Astrocyte (in vitro differentiated cells and primary cell): ENCODE data around the gene TRPM3. TPM values are rescaled to one million over a fixed set of nuclear protein-coding genes. Genes with fewer than 3 reads are reported as not detected.

Experiments
- DNase-seq: peaks from one replicate; pipeline ENCODE4 v3.0.0-alpha.2; 2010; ENCODE audit warnings: low read depth
- FAIRE-seq: peaks from 2 replicates; lab custom pipeline; 2011; peaks lifted over from hg19 to GRCh38; lab: Jason Lieb, UNC
- H2AFZ ChIP-seq: 2 replicates; pipeline ENCODE4 v1.6.0; 2012; ENCODE audit warnings: low read depth, low read length, inconsistent platforms
- H3K27ac ChIP-seq: 2 replicates; pipeline ENCODE4 v1.5.1; 2011; ENCODE audit warnings: low read depth, low read length, inconsistent platforms
- H3K27me3 ChIP-seq: 2 replicates; pipeline ENCODE4 v1.6.0; 2011; ENCODE audit warnings: low read length, inconsistent platforms; ENCODE audit not compliant: insufficient read depth
- H3K36me3 ChIP-seq: 2 replicates; pipeline ENCODE4 v1.5.1; 2011; ENCODE audit warnings: low read length, inconsistent platforms; ENCODE audit not compliant: insufficient read depth
- H3K4me1 ChIP-seq: 2 replicates; pipeline ENCODE4 v1.5.1; 2011; ENCODE audit warnings: low read length, inconsistent platforms; ENCODE audit not compliant: insufficient read depth
- H3K4me2 ChIP-seq: 2 replicates; pipeline ENCODE4 v1.6.0; 2012; ENCODE audit warnings: low read length, inconsistent platforms
- H3K4me3 ChIP-seq: 2 replicates; pipeline ENCODE4 v1.5.1; 2011; ENCODE audit warnings: low read depth, mild to moderate bottlenecking, low read length, inconsistent platforms; ENCODE audit not compliant: insufficient read depth
- H3K79me2 ChIP-seq: 2 replicates; pipeline ENCODE4 v1.6.0; 2012; ENCODE audit warnings: mild to moderate bottlenecking, low read length, inconsistent platforms; ENCODE audit not compliant: insufficient read depth
- H3K9ac ChIP-seq: 2 replicates; pipeline ENCODE4 v1.6.0; 2012; ENCODE audit warnings: mild to moderate bottlenecking, low read length, inconsistent platforms
- H3K9me3 ChIP-seq: 2 replicates; pipeline ENCODE4 v1.5.1; 2012; ENCODE audit warnings: low read depth, mild to moderate bottlenecking, low read length, inconsistent platforms; ENCODE audit not compliant: insufficient read depth
- H4K20me1 ChIP-seq: 2 replicates; pipeline ENCODE4 v1.6.0; 2012; ENCODE audit warnings: low read length, inconsistent platforms; ENCODE audit not compliant: insufficient read depth
- H3K27ac Mint-ChIP-seq: one replicate; pipeline ENCODE4 v1.8.0; 2021; ENCODE audit warnings: mild to moderate bottlenecking, mixed read lengths; ENCODE audit not compliant: unreplicated experiment
- H3K27me3 Mint-ChIP-seq: one replicate; pipeline ENCODE4 v1.8.0; 2021; ENCODE audit warnings: low read depth, mixed read lengths; ENCODE audit not compliant: unreplicated experiment
- H3K36me3 Mint-ChIP-seq: one replicate; pipeline ENCODE4 v1.8.0; 2021; ENCODE audit warnings: low read depth, mixed read lengths; ENCODE audit not compliant: unreplicated experiment
- H3K4me1 Mint-ChIP-seq: one replicate; pipeline ENCODE4 v1.8.0; 2021; ENCODE audit warnings: low read depth, mixed read lengths; ENCODE audit not compliant: unreplicated experiment
- H3K4me3 Mint-ChIP-seq: one replicate; pipeline ENCODE4 v1.8.0; 2021; ENCODE audit warnings: mild to moderate bottlenecking, moderate library complexity, mixed read lengths; ENCODE audit not compliant: unreplicated experiment
- H3K9me3 Mint-ChIP-seq: one replicate; pipeline ENCODE4 v1.8.0; 2021; ENCODE audit warnings: mild to moderate bottlenecking, mixed read lengths; ENCODE audit not compliant: unreplicated experiment
- CTCF ChIP-seq: IDR thresholded peaks from 2 replicates; pipeline ENCODE4 v1.5.1; 2011; ENCODE audit warnings: low read depth, mild to moderate bottlenecking, inconsistent platforms, low read length, moderate library complexity; ENCODE audit not compliant: insufficient read depth
- EZH2 ChIP-seq: IDR thresholded peaks from 2 replicates; pipeline ENCODE4 v1.6.1; 2012; ENCODE audit warnings: mild to moderate bottlenecking, low read length, inconsistent platforms; ENCODE audit not compliant: insufficient read depth
- total RNA-seq: library from RNA; stranded (reverse); gene quantifications from 2 replicates; pipeline ENCODE4 v1.2.1, GENCODE V29; 2021

The TRPM3 gene
- total RNA-seq, 1 donor from 2014 or later, result 0.14 TPM

GRCh38 chr9:71098801-71099200 is 22.6 kb downstream of the TRPM3 start:
- Histone ChIP-seq H3K4me3 (no peak overlapping the region), H3K79me2 (no peaks in the 10 kb centered on the region), H3K4me1 (no peaks in the 10 kb centered on the region), H2AFZ (no peak overlapping the region), H3K27me3 (no peaks in the 10 kb centered on the region), H4K20me1 (no peaks in the 10 kb centered on the region), H3K9ac (no peak overlapping the region), H3K4me2 (no peak overlapping the region), H3K36me3 (no peaks in the 10 kb centered on the region), H3K9me3 (no peaks in the 10 kb centered on the region), H3K27ac (no peak overlapping the region)
- DNase-seq, result no peak
- Mint-ChIP-seq H3K36me3 (no peaks in the 10 kb centered on the region), H3K4me3 (no peak overlapping the region), H3K27me3 (no peaks in the 10 kb centered on the region), H3K4me1 (no peaks in the 10 kb centered on the region), H3K27ac (no peak overlapping the region), H3K9me3 (no peaks in the 10 kb centered on the region)
- no peak for TF ChIP-seq CTCF
- TF ChIP-seq EZH2, result no peak
- FAIRE-seq, result no peak

- H3K27me3 Mint-ChIP-seq, result no peaks in the 10 kb centered on the region
- Histone ChIP-seq H3K4me3 (no peak overlapping the region), H2AFZ (no peak overlapping the region), H3K4me1 (no peaks in the 10 kb centered on the region), H3K9me3 (no peaks in the 10 kb centered on the region), H3K27me3 (no peaks in the 10 kb centered on the region), H3K36me3 (no peaks in the 10 kb centered on the region), H3K4me2 (no peak overlapping the region), H3K9ac (no peak overlapping the region), H4K20me1 (no peaks in the 10 kb centered on the region), H3K79me2 (no peaks in the 10 kb centered on the region), H3K27ac (no peak overlapping the region)
- H3K4me1 Mint-ChIP-seq, result no peaks in the 10 kb centered on the region
- H3K9me3 Mint-ChIP-seq, result no peaks in the 10 kb centered on the region
- DNase-seq, result no peak
- H3K4me3 Mint-ChIP-seq, result no peak overlapping the region
- FAIRE-seq, result no peak
- no peak for TF ChIP-seq CTCF
- no peak for TF ChIP-seq EZH2
- no peaks in the 10 kb centered on the region for H3K36me3 Mint-ChIP-seq
- H3K27ac Mint-ChIP-seq, result no peak overlapping the region
Observed at GRCh38 chr9:71097671-71098070, 23.8 kb downstream of the TRPM3 start.

- H3K4me2 ChIP-seq, result no peak overlapping the region
- Mint-ChIP-seq H3K9me3 (no peaks in the 10 kb centered on the region), H3K36me3 (no peaks in the 10 kb centered on the region), H3K27me3 (no peaks in the 10 kb centered on the region), H3K4me1 (no peaks in the 10 kb centered on the region), H3K27ac (no peak overlapping the region), H3K4me3 (no peak overlapping the region)
- H2AFZ ChIP-seq, result no peak overlapping the region
- H3K36me3 ChIP-seq, result no peaks in the 10 kb centered on the region
- H4K20me1 ChIP-seq, result no peaks in the 10 kb centered on the region
- H3K4me3 ChIP-seq, result no peak overlapping the region
- H3K27me3 ChIP-seq, result no peaks in the 10 kb centered on the region
- FAIRE-seq (no peak), DNase-seq (no peak)
- no peaks in the 10 kb centered on the region for H3K4me1 ChIP-seq
- TF ChIP-seq EZH2, result no peak
- no peak for TF ChIP-seq CTCF
- H3K9me3 ChIP-seq, result no peaks in the 10 kb centered on the region
- no peaks in the 10 kb centered on the region for H3K79me2 ChIP-seq
- no peak overlapping the region for H3K27ac ChIP-seq
- H3K9ac ChIP-seq, result no peak overlapping the region
Observed at GRCh38 chr9:71096421-71097108, 24.9 kb downstream of the TRPM3 start.
